ENCODE results near the gene PTPRN2. TPM values are rescaled to one million over a fixed set of nuclear protein-coding genes. Genes with fewer than 3 reads are reported as not detected.
A peak's percentile ranks its signal among the peaks of the same experiment; 100 is the strongest.

PTPRN2 gene
- total RNA-seq, 1 experiment from 2014 or later = 0.16 TPM

- DNase-seq (ENCODE audit: low read depth, low spot score) = no peak
- in situ Hi-C loops (cut with HindIII; ENCODE audit: low pct_unique_long_range_greater_than_20kb, low sequenced_read_pairs) = no loop called here
These were observed 723.5 kb downstream of the PTPRN2 start for GRCh38 chr7:157863906-157864810.

GRCh38 chr7:157863176-157863575 lies 724.4 kb downstream of the PTPRN2 start:
- in situ Hi-C loops (cut with HindIII; ENCODE audit: low pct_unique_long_range_greater_than_20kb, low sequenced_read_pairs) = no loop called here
- no peak for DNase-seq (ENCODE audit: low read depth, low spot score)

GRCh38 chr7:157862731-157863130 lies 724.9 kb downstream of the PTPRN2 start:
- in situ Hi-C loops (cut with HindIII; ENCODE audit: low pct_unique_long_range_greater_than_20kb, low sequenced_read_pairs) = no loop called here
- no peak for DNase-seq (ENCODE audit: low read depth, low spot score)

- in situ Hi-C loops (cut with HindIII; ENCODE audit: low pct_unique_long_range_greater_than_20kb, low sequenced_read_pairs) = no loop called here
- no peak for DNase-seq (ENCODE audit: low read depth, low spot score)
These were observed 726.1 kb downstream of the PTPRN2 start for GRCh38 chr7:157861551-157861950.

GRCh38 chr7:157861031-157861491 lies 726.6 kb downstream of the PTPRN2 start:
- no peak for DNase-seq (ENCODE audit: low read depth, low spot score)
- in situ Hi-C loops (cut with HindIII; ENCODE audit: low pct_unique_long_range_greater_than_20kb, low sequenced_read_pairs) = no loop called here

- in situ Hi-C loops (cut with HindIII; ENCODE audit: low pct_unique_long_range_greater_than_20kb, low sequenced_read_pairs) = no loop called here
- DNase-seq (ENCODE audit: low read depth, low spot score) = no peak
These were observed 727.2 kb downstream of the PTPRN2 start for GRCh38 chr7:157860406-157860805.

GRCh38 chr7:157859915-157860314 lies 727.7 kb downstream of the PTPRN2 start:
- no peak for DNase-seq (ENCODE audit: low read depth, low spot score)
- in situ Hi-C loops (cut with HindIII; ENCODE audit: low pct_unique_long_range_greater_than_20kb, low sequenced_read_pairs) = no loop called here

GRCh38 chr7:157857578-157858075 lies 730.0 kb downstream of the PTPRN2 start:
- DNase-seq (ENCODE audit: low read depth, low spot score) = no peak
- in situ Hi-C loops (cut with HindIII; ENCODE audit: low pct_unique_long_range_greater_than_20kb, low sequenced_read_pairs) = no loop called here

- DNase-seq (ENCODE audit: low read depth, low spot score) = no peak
- in situ Hi-C loops (cut with HindIII; ENCODE audit: low pct_unique_long_range_greater_than_20kb, low sequenced_read_pairs) = no loop called here
These were observed 730.6 kb downstream of the PTPRN2 start for GRCh38 chr7:157856873-157857577.

GRCh38 chr7:157855452-157856213 lies 732.0 kb downstream of the PTPRN2 start:
- DNase-seq (ENCODE audit: low read depth, low spot score) = no peak
- in situ Hi-C loops (cut with HindIII; ENCODE audit: low pct_unique_long_range_greater_than_20kb, low sequenced_read_pairs) = no loop called here

GRCh38 chr7:157855016-157855415 lies 732.6 kb downstream of the PTPRN2 start:
- in situ Hi-C loops (cut with HindIII; ENCODE audit: low pct_unique_long_range_greater_than_20kb, low sequenced_read_pairs) = no loop called here
- DNase-seq (ENCODE audit: low read depth, low spot score) = no peak

- in situ Hi-C loops (cut with HindIII; ENCODE audit: low pct_unique_long_range_greater_than_20kb, low sequenced_read_pairs) = no loop called here
- DNase-seq (ENCODE audit: low read depth, low spot score) = no peak
These were observed 733.3 kb downstream of the PTPRN2 start for GRCh38 chr7:157854066-157854891.

GRCh38 chr7:157853789-157854065 lies 733.9 kb downstream of the PTPRN2 start:
- in situ Hi-C loops (cut with HindIII; ENCODE audit: low pct_unique_long_range_greater_than_20kb, low sequenced_read_pairs) = no loop called here
- no peak for DNase-seq (ENCODE audit: low read depth, low spot score)

- DNase-seq (ENCODE audit: low read depth, low spot score) = no peak
- in situ Hi-C loops (cut with HindIII; ENCODE audit: low pct_unique_long_range_greater_than_20kb, low sequenced_read_pairs) = no loop called here
These were observed 734.4 kb downstream of the PTPRN2 start for GRCh38 chr7:157853076-157853788.

- in situ Hi-C loops (cut with HindIII; ENCODE audit: low pct_unique_long_range_greater_than_20kb, low sequenced_read_pairs) = no loop called here
- DNase-seq (ENCODE audit: low read depth, low spot score) = peak; percentile 27
These were observed 736.0 kb downstream of the PTPRN2 start for GRCh38 chr7:157851501-157852067.

All from SK-MEL-5 (cell line).